Progenitor cell of endocrine pancreas (in vitro differentiated cells): ENCODE data around the gene LLGL2. TPM values are rescaled to one million over a fixed set of nuclear protein-coding genes. Genes with fewer than 3 reads are reported as not detected.
"Not testable (repeated sequence)": the region's sequence is repeated elsewhere in the genome, so short reads cannot be mapped to it uniquely, and the experiment has no call there.

ENCODE experiments used
- DNase-seq: peaks from one replicate; pipeline ENCODE4 v3.0.0; 2021; ENCODE audit warnings: low spot score; ENCODE audit not compliant: unreplicated experiment
- H3K27ac Mint-ChIP-seq: 2 replicates; pipeline ENCODE4 v1.8.0; 2021; ENCODE audit warnings: mild to moderate bottlenecking, moderate library complexity, mixed read lengths
- H3K27me3 Mint-ChIP-seq: 2 replicates; pipeline ENCODE4 v1.8.0; 2021; ENCODE audit warnings: mixed read lengths
- H3K36me3 Mint-ChIP-seq: 2 replicates; pipeline ENCODE4 v1.8.0; 2022; ENCODE audit warnings: mixed read lengths; ENCODE audit not compliant: insufficient read depth
- H3K4me1 Mint-ChIP-seq: 2 replicates; pipeline ENCODE4 v1.8.0; 2021; ENCODE audit warnings: low read depth, mixed read lengths
- H3K4me3 Mint-ChIP-seq: 2 replicates; pipeline ENCODE4 v1.8.0; 2021; ENCODE audit warnings: low read depth, mild to moderate bottlenecking, moderate library complexity, mixed read lengths
- H3K9me3 Mint-ChIP-seq: 2 replicates; pipeline ENCODE4 v1.8.0; 2021; ENCODE audit warnings: low read depth, mixed read lengths
- total RNA-seq: library from RNA; stranded (reverse); gene quantifications from 2 replicates; pipeline ENCODE4 v1.2.1, GENCODE V29; 2021
- TF ChIP-seq, protein P1 (sequence below): fragments of 200-600 bp; sonication (generic); IDR thresholded peaks from one replicate; pipeline ENCODE4 v1.5.0; 2021; ENCODE audit warnings: antibody characterized with exemption, mild to moderate bottlenecking; ENCODE audit not compliant: unreplicated experiment

LLGL2 gene
- total RNA-seq, 1 donor from 2014 or later: 235 TPM

DNA sequence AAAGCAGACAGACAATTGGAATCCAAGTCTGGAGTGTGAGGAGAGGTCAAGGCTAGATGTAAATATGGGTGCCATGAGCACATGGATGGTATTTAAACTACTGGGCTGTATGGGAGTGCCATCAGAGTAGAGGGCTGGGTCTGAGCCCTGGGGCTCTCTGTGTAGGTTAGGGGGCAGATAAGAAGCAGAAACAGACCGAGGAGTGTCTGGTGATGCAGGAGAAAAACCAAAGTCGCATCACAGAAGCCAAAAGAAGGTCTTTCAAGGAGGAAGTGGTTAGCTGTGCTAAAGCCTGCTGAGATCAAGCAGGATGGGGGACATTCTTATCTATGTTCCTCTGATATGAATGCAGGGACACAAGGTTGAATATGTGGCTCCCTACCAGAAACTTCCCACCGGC is 7.3 kb upstream of the LLGL2 start:
- H3K4me3 Mint-ChIP-seq: peak overlapping the region; percentile 83
- peaks cover 17% of the 10 kb centered on the region for H3K36me3 Mint-ChIP-seq
- no peak overlapping the region for H3K27ac Mint-ChIP-seq
- H3K9me3 Mint-ChIP-seq: no peaks in the 10 kb centered on the region
- DNase-seq: no peak
- TF ChIP-seq, protein P1, sequence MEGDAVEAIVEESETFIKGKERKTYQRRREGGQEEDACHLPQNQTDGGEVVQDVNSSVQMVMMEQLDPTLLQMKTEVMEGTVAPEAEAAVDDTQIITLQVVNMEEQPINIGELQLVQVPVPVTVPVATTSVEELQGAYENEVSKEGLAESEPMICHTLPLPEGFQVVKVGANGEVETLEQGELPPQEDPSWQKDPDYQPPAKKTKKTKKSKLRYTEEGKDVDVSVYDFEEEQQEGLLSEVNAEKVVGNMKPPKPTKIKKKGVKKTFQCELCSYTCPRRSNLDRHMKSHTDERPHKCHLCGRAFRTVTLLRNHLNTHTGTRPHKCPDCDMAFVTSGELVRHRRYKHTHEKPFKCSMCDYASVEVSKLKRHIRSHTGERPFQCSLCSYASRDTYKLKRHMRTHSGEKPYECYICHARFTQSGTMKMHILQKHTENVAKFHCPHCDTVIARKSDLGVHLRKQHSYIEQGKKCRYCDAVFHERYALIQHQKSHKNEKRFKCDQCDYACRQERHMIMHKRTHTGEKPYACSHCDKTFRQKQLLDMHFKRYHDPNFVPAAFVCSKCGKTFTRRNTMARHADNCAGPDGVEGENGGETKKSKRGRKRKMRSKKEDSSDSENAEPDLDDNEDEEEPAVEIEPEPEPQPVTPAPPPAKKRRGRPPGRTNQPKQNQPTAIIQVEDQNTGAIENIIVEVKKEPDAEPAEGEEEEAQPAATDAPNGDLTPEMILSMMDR: no peak
- H3K27me3 Mint-ChIP-seq: no peaks in the 10 kb centered on the region
- H3K4me1 Mint-ChIP-seq: peaks cover 22% of the 10 kb centered on the region

DNA sequence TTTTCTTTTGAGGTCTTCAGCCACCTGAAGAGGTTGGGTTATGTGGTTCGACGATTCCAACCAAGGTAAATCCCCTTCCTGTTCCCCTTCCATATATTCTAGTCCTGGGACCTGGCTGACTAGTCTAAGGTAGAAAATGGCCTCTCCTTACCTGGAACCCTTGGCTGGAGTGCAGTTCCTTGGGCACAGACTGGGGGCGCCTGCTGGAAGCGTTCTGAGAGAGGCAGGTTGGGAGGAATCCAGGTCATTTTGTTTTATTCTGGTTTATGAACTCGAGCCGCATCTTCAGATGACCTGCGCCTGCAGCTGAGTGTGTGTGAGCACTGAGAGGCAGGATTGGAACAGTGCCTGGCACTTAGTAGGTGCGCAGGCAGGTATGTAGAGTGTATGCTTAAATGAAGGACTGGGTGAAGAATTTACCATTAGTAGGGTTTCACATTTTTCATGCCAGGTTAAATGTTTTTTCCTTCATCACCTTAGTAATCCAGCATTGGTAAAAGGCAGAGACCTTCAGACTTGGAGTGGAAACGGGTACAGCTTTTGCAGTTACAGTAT is 6.4 kb upstream of the LLGL2 start:
- H3K4me1 Mint-ChIP-seq: peaks cover 14% of the 10 kb centered on the region
- no peaks in the 10 kb centered on the region for H3K9me3 Mint-ChIP-seq
- H3K4me3 Mint-ChIP-seq: no peak overlapping the region
- TF ChIP-seq, protein P1: peak; percentile 14
- DNase-seq: no peak
- no peaks in the 10 kb centered on the region for H3K27me3 Mint-ChIP-seq
- H3K36me3 Mint-ChIP-seq: peaks cover 16% of the 10 kb centered on the region
- H3K27ac Mint-ChIP-seq: no peak overlapping the region

DNA sequence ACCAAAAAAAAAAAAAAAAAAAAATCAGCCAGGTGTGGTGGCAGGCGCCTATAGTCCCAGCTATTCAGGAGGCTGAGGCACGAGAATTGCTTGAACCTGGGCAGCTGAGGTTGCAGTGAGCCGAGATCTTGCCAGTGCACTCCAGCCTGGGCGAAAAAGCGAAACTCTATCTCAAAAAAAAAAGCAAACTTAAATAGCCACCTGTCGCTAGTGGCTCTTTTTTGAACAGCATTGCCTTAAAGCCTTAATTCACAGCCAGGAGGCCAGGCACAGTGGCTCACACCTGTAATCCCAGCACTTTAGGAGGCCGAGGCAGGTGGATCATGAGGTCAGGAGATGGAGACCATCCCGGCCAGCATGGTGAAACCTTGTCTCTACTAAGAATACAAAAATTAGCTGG is 5.1 kb upstream of the LLGL2 start:
- not testable (repeated sequence) for H3K27ac Mint-ChIP-seq, H3K9me3 Mint-ChIP-seq, H3K27me3 Mint-ChIP-seq, H3K4me3 Mint-ChIP-seq, DNase-seq
- Mint-ChIP-seq H3K4me1 (peaks cover 19% of the 10 kb centered on the region), H3K36me3 (peaks cover 16% of the 10 kb centered on the region)

DNA sequence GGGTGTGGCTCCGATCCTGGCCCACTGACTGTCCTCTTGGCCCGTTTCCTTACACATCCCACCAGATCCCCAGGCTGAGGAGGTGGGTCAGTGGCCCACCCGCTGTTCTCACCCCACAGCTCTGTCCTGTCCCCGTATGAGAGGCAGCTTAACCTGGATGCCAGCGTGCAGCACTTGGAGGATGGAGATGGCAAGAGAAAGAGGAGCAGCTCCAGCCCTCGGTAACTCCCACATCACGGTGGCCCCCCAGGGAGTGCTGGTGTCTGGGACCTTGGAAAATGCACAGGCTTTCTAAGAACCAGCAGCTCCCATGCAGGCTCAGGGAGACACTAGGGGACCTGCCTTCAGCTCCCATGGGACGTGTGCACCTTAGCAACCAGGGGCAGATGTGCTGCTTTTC is 4.2 kb upstream of the LLGL2 start:
- Mint-ChIP-seq H3K27ac (no peak overlapping the region), H3K4me3 (no peak overlapping the region), H3K9me3 (no peaks in the 10 kb centered on the region), H3K36me3 (peaks cover 16% of the 10 kb centered on the region), H3K27me3 (no peaks in the 10 kb centered on the region), H3K4me1 (peaks cover 19% of the 10 kb centered on the region)
- TF ChIP-seq, protein P1: no peak
- DNase-seq: no peak

DNA sequence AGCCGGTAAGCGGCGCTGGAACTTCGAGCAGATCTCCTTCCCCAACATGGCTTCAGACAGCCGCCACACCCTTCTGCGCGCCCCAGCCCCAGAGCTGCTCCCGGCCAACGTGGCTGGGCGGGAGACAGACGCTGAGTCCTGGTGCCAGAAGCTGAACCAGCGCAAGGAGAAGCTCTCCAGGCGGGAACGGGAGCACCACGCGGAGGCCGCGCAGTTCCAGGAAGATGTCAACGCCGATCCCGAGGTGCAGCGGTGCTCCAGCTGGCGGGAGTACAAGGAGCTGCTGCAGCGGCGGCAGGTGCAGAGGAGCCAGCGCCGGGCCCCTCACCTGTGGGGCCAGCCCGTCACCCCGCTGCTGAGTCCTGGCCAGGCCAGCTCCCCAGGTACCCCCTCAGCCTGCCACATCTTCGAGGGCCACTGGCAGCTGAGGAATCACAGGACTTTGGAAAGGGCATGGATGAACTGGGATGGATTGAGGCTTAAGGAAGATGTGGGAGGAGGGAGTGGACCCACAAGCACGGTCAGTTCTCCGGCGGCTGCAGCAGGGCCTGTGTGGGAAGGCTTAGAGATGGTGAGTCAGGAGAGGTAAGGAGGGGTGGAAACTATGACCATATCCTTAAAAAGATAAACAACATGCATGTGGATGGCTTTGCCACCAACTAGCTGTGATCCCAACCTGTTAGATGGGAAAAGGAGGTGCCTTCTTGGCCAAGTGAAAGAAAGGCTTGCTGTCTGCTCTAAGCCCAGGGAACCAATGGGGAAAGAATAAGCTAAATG is 3.4 kb upstream of the LLGL2 start:
- Mint-ChIP-seq H3K36me3 (peaks cover 16% of the 10 kb centered on the region), H3K9me3 (no peaks in the 10 kb centered on the region), H3K4me1 (peaks cover 26% of the 10 kb centered on the region), H3K27ac (no peak overlapping the region), H3K27me3 (no peaks in the 10 kb centered on the region), H3K4me3 (no peak overlapping the region)
- TF ChIP-seq, protein P1: no peak
- no peak for DNase-seq

DNA sequence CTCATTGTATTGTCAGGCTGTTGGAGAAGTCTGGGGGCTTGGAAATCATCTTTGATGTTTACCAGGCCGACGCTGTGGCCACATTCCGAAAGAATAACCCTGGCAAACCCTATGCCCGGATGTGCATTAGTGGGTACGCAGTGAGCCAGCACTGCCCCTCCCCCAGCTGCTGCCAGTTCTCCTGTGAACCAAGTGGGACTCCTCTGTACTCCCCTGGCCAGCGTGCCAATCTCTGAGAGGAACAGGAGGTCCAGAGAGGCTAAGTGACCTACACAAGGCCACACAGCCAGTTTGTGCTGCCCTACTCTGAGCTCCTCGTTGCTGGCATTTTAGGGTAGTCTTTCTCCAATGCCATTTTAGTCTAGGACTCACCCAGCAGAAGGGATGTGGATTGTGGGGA is 1.9 kb upstream of the LLGL2 start:
- H3K9me3 Mint-ChIP-seq: no peaks in the 10 kb centered on the region
- H3K27ac Mint-ChIP-seq: no peak overlapping the region
- DNase-seq: no peak
- H3K4me3 Mint-ChIP-seq: no peak overlapping the region
- H3K36me3 Mint-ChIP-seq: peaks cover 11% of the 10 kb centered on the region
- peaks cover 17% of the 10 kb centered on the region for H3K4me1 Mint-ChIP-seq
- TF ChIP-seq, protein P1: no peak
- no peaks in the 10 kb centered on the region for H3K27me3 Mint-ChIP-seq
